IMR-90 (cell line): ENCODE results near the gene ADAMTSL5. TPM values are rescaled to one million over a fixed set of nuclear protein-coding genes. Genes with fewer than 3 reads are reported as not detected.

Experiments used
- ATAC-seq: fragments of 200-7000 bp; cut with Tn5 transposase; 2 replicates; pipeline ENCODE4 v1.9.1; 2020; ENCODE audit warnings: low read depth, mild to moderate bottlenecking, moderate library complexity
- BruUV-seq: library from RNA; stranded (reverse); fragments of 400-500 nt; replicated peaks from 2 replicates; lab custom pipeline; 2021; lab: Mats Ljungman, UMichigan
- CTCF ChIA-PET: fragments of 300-600 bp; formaldehyde crosslinking; extraction: SDS; loops from one replicate; lab custom pipeline; 2021; ENCODE audit warnings: antibody characterized with exemption; lab: Yijun Ruan, JAX
- POLR2A ChIA-PET: fragments of 300-600 bp; sonication (Branson Sonifier 250); formaldehyde crosslinking; loops from one replicate; lab custom pipeline; 2022; ENCODE audit warnings: antibody characterized with exemption; ENCODE audit not compliant: unreplicated experiment; lab: Charles Lee
- DNase-seq: peaks from one replicate; pipeline ENCODE4 v3.0.0; 2013
- H2AFZ ChIP-seq: replicated peaks from 2 replicates; pipeline ENCODE3; 2013; ENCODE audit warnings: low read length, mild to moderate bottlenecking; ENCODE audit not compliant: poor library complexity
- H2AK5ac ChIP-seq: 2 replicates; pipeline ENCODE4 v1.6.1; 2013; ENCODE audit warnings: low read depth, low read length, inconsistent platforms
- H2AK9ac ChIP-seq: replicated peaks from 2 replicates; pipeline ENCODE3; 2013; ENCODE audit warnings: mild to moderate bottlenecking, low read depth, low read length, moderate library complexity; ENCODE audit not compliant: poor library complexity
- H2BK120ac ChIP-seq: 2 replicates; pipeline ENCODE4 v1.6.1; 2013; ENCODE audit warnings: low read depth, low read length, inconsistent platforms
- H2BK15ac ChIP-seq: 3 replicates; pipeline ENCODE4 v1.6.1; 2013; ENCODE audit warnings: low read depth, low read length, inconsistent platforms
- H2BK20ac ChIP-seq: 2 replicates; pipeline ENCODE4 v1.6.1; 2013; ENCODE audit warnings: low read depth, mild to moderate bottlenecking, inconsistent platforms, low read length, moderate library complexity
- H2BK5ac ChIP-seq: 2 replicates; pipeline ENCODE4 v1.6.1; 2013; ENCODE audit warnings: mild to moderate bottlenecking, low read depth, low read length, inconsistent platforms; ENCODE audit not compliant: poor library complexity, severe bottlenecking
- H3K14ac ChIP-seq: replicated peaks from 2 replicates; pipeline ENCODE4 v1.6.1; 2013; ENCODE audit warnings: low read depth, low read length, inconsistent platforms
- H3K18ac ChIP-seq: 2 replicates; pipeline ENCODE4 v1.6.1; 2013; ENCODE audit warnings: low read depth, low read length, control low read depth
- H3K23ac ChIP-seq: 2 replicates; pipeline ENCODE4 v1.6.1; 2013; ENCODE audit warnings: low read depth, low read length, inconsistent platforms
- H3K27ac ChIP-seq: 2 replicates; pipeline ENCODE4 v1.5.1; 2013; ENCODE audit warnings: mild to moderate bottlenecking, control low read depth, low read length; ENCODE audit not compliant: insufficient read depth
- H3K27me3 ChIP-seq: 2 replicates; pipeline ENCODE4 v1.6.1; 2013; ENCODE audit warnings: low read length; ENCODE audit not compliant: control insufficient read depth, insufficient read depth
- H3K36me3 ChIP-seq: 2 replicates; pipeline ENCODE4 v1.6.1; 2013; ENCODE audit warnings: low read length, mixed read lengths; ENCODE audit not compliant: control insufficient read depth, insufficient read depth
- H3K4ac ChIP-seq: 2 replicates; pipeline ENCODE4 v1.6.1; 2013; ENCODE audit warnings: low read depth, low read length, inconsistent platforms
- H3K4me1 ChIP-seq: 2 replicates; pipeline ENCODE4 v1.6.1; 2013; ENCODE audit warnings: low read length, mixed read lengths; ENCODE audit not compliant: control insufficient read depth, insufficient read depth
- H3K4me2 ChIP-seq: 2 replicates; pipeline ENCODE4 v1.6.1; 2013; ENCODE audit warnings: low read depth, mild to moderate bottlenecking, control low read depth, low read length, moderate library complexity
- H3K4me3 ChIP-seq: 2 replicates; pipeline ENCODE4 v1.5.1; 2013; ENCODE audit warnings: low read depth, mild to moderate bottlenecking, control low read depth, low read length, moderate library complexity; ENCODE audit not compliant: insufficient read depth
- H3K56ac ChIP-seq: 2 replicates; pipeline ENCODE4 v1.6.1; 2013; ENCODE audit warnings: low read length, inconsistent platforms; ENCODE audit not compliant: insufficient read depth; ENCODE audit errors: extremely low read depth
- H3K79me1 ChIP-seq, 2 experiments: 2 replicates each; pipeline ENCODE4 v1.6.1; 2013; ENCODE audit warnings: low read length in 2 of 2, inconsistent platforms in 1 of 2, low read depth in 1 of 2
- H3K9ac ChIP-seq: 2 replicates; pipeline ENCODE4 v1.6.1; 2013; ENCODE audit warnings: low read depth, low read length, control low read depth
- H3K9me1 ChIP-seq: 2 replicates; pipeline ENCODE4 v1.6.1; 2013; ENCODE audit warnings: low read length, inconsistent platforms; ENCODE audit not compliant: insufficient read depth
- H3K9me3 ChIP-seq: 2 replicates; pipeline ENCODE4 v1.6.1; 2013; ENCODE audit warnings: low read length; ENCODE audit not compliant: control insufficient read depth, insufficient read depth
- H4K20me1 ChIP-seq: 2 replicates; pipeline ENCODE4 v1.6.1; 2013; ENCODE audit warnings: low read length, inconsistent platforms; ENCODE audit not compliant: insufficient read depth
- H4K5ac ChIP-seq: 2 replicates; pipeline ENCODE4 v1.6.1; 2013; ENCODE audit warnings: mild to moderate bottlenecking, low read depth, low read length, control low read depth
- H4K8ac ChIP-seq, 2 experiments: 2 replicates each; pipeline ENCODE4 v1.6.1; 2013; ENCODE audit warnings: low read depth in 2 of 2, low read length in 2 of 2, control low read depth in 1 of 2, inconsistent platforms in 1 of 2
- H4K91ac ChIP-seq: 2 replicates; pipeline ENCODE4 v1.6.1; 2013; ENCODE audit warnings: low read depth, low read length, inconsistent platforms; ENCODE audit not compliant: insufficient read depth
- CEBPB ChIP-seq: IDR thresholded peaks from 2 replicates; pipeline ENCODE4 v1.6.1; 2012; ENCODE audit warnings: low read depth, low read length, improper control_type of control experiment
- MAFK ChIP-seq: IDR thresholded peaks from 2 replicates; pipeline ENCODE4 v1.6.1; 2012; ENCODE audit warnings: low read depth, low read length, improper control_type of control experiment
- RCOR1 ChIP-seq: IDR thresholded peaks from 2 replicates; pipeline ENCODE4 v1.6.1; 2012; ENCODE audit warnings: mild to moderate bottlenecking, low read length, improper control_type of control experiment; ENCODE audit not compliant: insufficient replicate concordance
- USF2 ChIP-seq: fragments of 150-350 bp; IDR thresholded peaks from 2 replicates; pipeline ENCODE4 v1.6.1; 2017; ENCODE audit warnings: mild to moderate bottlenecking, antibody characterized with exemption, low read length, low read depth
- WGBS, 2 experiments: methylation state at CpG; one replicate each; pipeline versions ENCODE4 v1.1.5 to v1.1.7; 2013; ENCODE audit warnings: missing lambda C conversion rate in 2 of 2; ENCODE audit not compliant: insufficient read length in 1 of 2; ENCODE audit errors: extremely low coverage in 2 of 2; 5-methylcytosine and 5-hydroxymethylcytosine counted together
- dilution Hi-C: fragments of 300-500 bp; cut with HindIII; formaldehyde crosslinking; loops from one replicate; pipeline ENCODE4 v1.14.3; 2018; ENCODE audit warnings: low sequenced_read_pairs; ENCODE audit not compliant: unreplicated experiment
- in situ Hi-C: fragments of 300-500 bp; cut with MboI; formaldehyde crosslinking; loops from 3 replicates; pipeline ENCODE4 v1.14.3; 2019; ENCODE audit warnings: low sequenced_read_pairs, inconsistent platforms, mixed read lengths
- intact Hi-C: fragments of 100-400 bp; cut with micrococcal nuclease; formaldehyde crosslinking; loops from 2 replicates; pipeline ENCODE4 v1.10.0; 2022
- polyA plus RNA-seq, 3 experiments: library from polyadenylated mRNA; depleted of rRNA; stranded (reverse); fragments of >200 nt; gene quantifications; 2 replicates each; pipeline ENCODE4 v1.2.3, GENCODE V29; 2012; ENCODE audit warnings: low replicate concordance in 1 of 3
- total RNA-seq: library from RNA; depleted of rRNA; stranded (reverse); fragments of >200 nt; gene quantifications from 2 replicates; pipeline ENCODE4 v1.2.3, GENCODE V29; 2012
- TF ChIP-seq, protein P1 (sequence below): fragments of 150-350 bp; IDR thresholded peaks from 2 replicates; pipeline ENCODE4 v1.6.1; 2016; ENCODE audit warnings: low read depth, mild to moderate bottlenecking, low read length, moderate library complexity, borderline replicate concordance

Gene ADAMTSL5
- total and polyA plus RNA-seq, 2 of the 4 experiments (the other 2 are of a cell fraction), result 0.90 to 10.8 TPM

- TF ChIP-seq, protein P1, sequence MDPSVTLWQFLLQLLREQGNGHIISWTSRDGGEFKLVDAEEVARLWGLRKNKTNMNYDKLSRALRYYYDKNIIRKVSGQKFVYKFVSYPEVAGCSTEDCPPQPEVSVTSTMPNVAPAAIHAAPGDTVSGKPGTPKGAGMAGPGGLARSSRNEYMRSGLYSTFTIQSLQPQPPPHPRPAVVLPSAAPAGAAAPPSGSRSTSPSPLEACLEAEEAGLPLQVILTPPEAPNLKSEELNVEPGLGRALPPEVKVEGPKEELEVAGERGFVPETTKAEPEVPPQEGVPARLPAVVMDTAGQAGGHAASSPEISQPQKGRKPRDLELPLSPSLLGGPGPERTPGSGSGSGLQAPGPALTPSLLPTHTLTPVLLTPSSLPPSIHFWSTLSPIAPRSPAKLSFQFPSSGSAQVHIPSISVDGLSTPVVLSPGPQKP, result no peak
These were observed 16.8 kb downstream of the ADAMTSL5 start (continued) for GRCh38 chr19:1495799-1496713.

- Histone ChIP-seq H3K56ac (no peak overlapping the region), H3K18ac (no peak overlapping the region), H3K79me1 (no peaks in the 10 kb centered on the region), H2BK20ac (no peak overlapping the region), H3K36me3 (no peaks in the 10 kb centered on the region), H3K9me3 (no peaks in the 10 kb centered on the region), H4K20me1 (peaks cover 3% of the 10 kb centered on the region; the same call in 1 of the 2 replicates), H3K14ac (no peak overlapping the region), H3K9me1 (no peaks in the 10 kb centered on the region), H3K27me3 (peaks cover 13% of the 10 kb centered on the region; the same call in 1 of the 2 replicates), H3K27ac (no peak overlapping the region), H2AFZ (no peak overlapping the region), H2BK15ac (no peak overlapping the region), H4K5ac (no peak overlapping the region), H3K23ac (no peak overlapping the region), H3K4me2 (no peak overlapping the region), H3K4me1 (peaks cover 5% of the 10 kb centered on the region), H4K8ac (no peak overlapping the region), H4K91ac (no peak overlapping the region), H3K4me3 (no peak overlapping the region), H3K4ac (no peak overlapping the region), H2BK120ac (no peak overlapping the region), H3K9ac (no peak overlapping the region), H2BK5ac (no peak overlapping the region), H2AK5ac (no peak overlapping the region), H2AK9ac (no peak overlapping the region)
- dilution Hi-C loops (no loop called here), intact Hi-C loops (no loop called here), in situ Hi-C loops (no loop called here)
- ATAC-seq (no peak), DNase-seq (no peak)
- ChIA-PET POLR2A (no interaction called here), CTCF (no interaction called here)
- no TSS peak for BruUV-seq
- WGBS, 2 experiments, result 73% methylated on average over 26 of the region's 37 CpGs; no CpG with 5 or more reads in 1 of the 2 experiments
- TF ChIP-seq USF2, result no peak
- TF ChIP-seq RCOR1, result no peak
- TF ChIP-seq, protein P1, result no peak
- no peak for TF ChIP-seq MAFK
- no peak for TF ChIP-seq CEBPB
These were observed 17.6 kb downstream of the ADAMTSL5 start for GRCh38 chr19:1495051-1495798.
